GM21576 (cell line): ENCODE data around the gene PDZD7.

Experiments used
- ATAC-seq: cut with Tn5 transposase; IDR thresholded peaks from one replicate; pipeline ENCODE4 v1.9.1; 2021; ENCODE audit warnings: mild to moderate bottlenecking, moderate library complexity; ENCODE audit not compliant: unreplicated experiment

PDZD7 gene

GRCh38 chr10:101005361-101005760 lies 25.6 kb downstream of the PDZD7 start:
- ATAC-seq: no peak

GRCh38 chr10:101003639-101004206 lies 27.2 kb downstream of the PDZD7 start:
- no peak for ATAC-seq

- no peak for ATAC-seq
These were observed 28.5 kb downstream of the PDZD7 start for GRCh38 chr10:101002456-101002855.

- no peak for ATAC-seq
These were observed 29.3 kb downstream of the PDZD7 start for GRCh38 chr10:101001659-101002035.

GRCh38 chr10:101000915-101001658 lies 29.8 kb downstream of the PDZD7 start:
- ATAC-seq: no peak

- no peak for ATAC-seq
These were observed 30.6 kb downstream of the PDZD7 start for GRCh38 chr10:101000127-101000914.

GRCh38 chr10:100999742-101000126 lies 31.2 kb downstream of the PDZD7 start, which contains the start of gene LZTS2:
LZTS2 (plus strand) TSS chr10:100999808; CDS start chr10:101002539, 2,731 bp downstream.
- ATAC-seq: no peak

GRCh38 chr10:100998991-100999741 lies 31.8 kb downstream of the PDZD7 start:
- ATAC-seq: peak; percentile 38

- peak; percentile 16 for ATAC-seq
These were observed 32.5 kb downstream of the PDZD7 start for GRCh38 chr10:100998183-100998990.

- peak; percentile 35 for ATAC-seq
These were observed 33.4 kb downstream of the PDZD7 start for GRCh38 chr10:100997360-100998182.

- no peak for ATAC-seq
These were observed 34.1 kb downstream of the PDZD7 start for GRCh38 chr10:100996678-100997359.

- no peak for ATAC-seq
These were observed 35.7 kb downstream of the PDZD7 start for GRCh38 chr10:100995181-100995580.

GRCh38 chr10:100993986-100994708 lies 36.8 kb downstream of the PDZD7 start:
- no peak for ATAC-seq

GRCh38 chr10:100989088-100989487 lies 41.8 kb downstream of the PDZD7 start:
- ATAC-seq: no peak

- no peak for ATAC-seq
These were observed 42.8 kb downstream of the PDZD7 start for GRCh38 chr10:100988166-100988565.

- no peak for ATAC-seq
These were observed 43.3 kb downstream of the PDZD7 start for GRCh38 chr10:100987685-100988049.

- peak; percentile 80 for ATAC-seq
These were observed 43.8 kb downstream of the PDZD7 start, which contains the start of the genes MRPL43 and TWNK for GRCh38 chr10:100986952-100987684. MRPL43 (minus strand) TSS chr10:100987497; CDS start chr10:100987443, 54 bp downstream. TWNK (plus strand) TSS chr10:100987543; CDS start chr10:100988211, 668 bp downstream.
